CD1c-positive myeloid dendritic cell (primary cell): ENCODE results near the gene KCNIP1.

ENCODE experiments used
- DNase-seq: peaks from one replicate; pipeline ENCODE4 v3.0.0-alpha.2; 2016; ENCODE audit errors: extremely low spot score

KCNIP1 gene

GRCh38 chr5:170628691-170629565, 125.1 kb downstream of the KCNIP1 start:
- DNase-seq, result no peak

GRCh38 chr5:170629566-170630175, 125.9 kb downstream of the KCNIP1 start:
- DNase-seq, result no peak

- DNase-seq, result no peak
Measured at GRCh38 chr5:170630226-170630625, 126.4 kb downstream of the KCNIP1 start.

GRCh38 chr5:170630711-170631141, 126.9 kb downstream of the KCNIP1 start:
- peak; percentile 58 for DNase-seq

GRCh38 chr5:170631466-170632195, 127.8 kb downstream of the KCNIP1 start:
- DNase-seq, result no peak

GRCh38 chr5:170632266-170632984, 128.6 kb downstream of the KCNIP1 start:
- no peak for DNase-seq

GRCh38 chr5:170632985-170633234, 129.1 kb downstream of the KCNIP1 start:
- peak; percentile 59 for DNase-seq

- peak; percentile 13 for DNase-seq
Measured at GRCh38 chr5:170633235-170634081, 129.6 kb downstream of the KCNIP1 start.

GRCh38 chr5:170634256-170634990, 130.6 kb downstream of the KCNIP1 start:
- no peak for DNase-seq

GRCh38 chr5:170635706-170636105, 131.9 kb downstream of the KCNIP1 start:
- no peak for DNase-seq

GRCh38 chr5:170636206-170636605, 132.4 kb downstream of the KCNIP1 start:
- no peak for DNase-seq

- DNase-seq, result no peak
Measured at GRCh38 chr5:170636801-170637477, 133.1 kb downstream of the KCNIP1 start.

- no peak for DNase-seq
Measured at GRCh38 chr5:170638051-170638450, 134.2 kb downstream of the KCNIP1 start.

GRCh38 chr5:170638454-170639220, 134.8 kb downstream of the KCNIP1 start:
- peak; percentile 76 for DNase-seq

GRCh38 chr5:170639221-170639925, 135.6 kb downstream of the KCNIP1 start:
- no peak for DNase-seq

- no peak for DNase-seq
Measured at GRCh38 chr5:170640731-170641588, 137.1 kb downstream of the KCNIP1 start.

GRCh38 chr5:170641589-170642031, 137.8 kb downstream of the KCNIP1 start:
- no peak for DNase-seq
